Nephron (organoid): Measurements from ENCODE around the gene HOXD11.
A peak's percentile ranks its signal among the peaks of the same experiment; 100 is the strongest.

ENCODE experiments used
- H3K27ac Mint-ChIP-seq, 3 experiments: 2 replicates each; pipeline ENCODE4 v1.8.0; 2020; ENCODE audit warnings: mixed read lengths in 3 of 3, mild to moderate bottlenecking in 2 of 3, moderate library complexity in 1 of 3
- H3K27me3 Mint-ChIP-seq: 2 replicates; pipeline ENCODE4 v1.8.0; 2021; ENCODE audit warnings: low read depth, mild to moderate bottlenecking, moderate library complexity, mixed read lengths
- H3K36me3 Mint-ChIP-seq: 2 replicates; pipeline ENCODE4 v1.8.0; 2020; ENCODE audit warnings: low read depth, mixed read lengths
- H3K4me1 Mint-ChIP-seq: 2 replicates; pipeline ENCODE4 v1.8.0; 2020; ENCODE audit warnings: mixed read lengths
- H3K4me3 Mint-ChIP-seq, 3 experiments: 2 replicates each; pipeline ENCODE4 v1.8.0; 2020; ENCODE audit warnings: mild to moderate bottlenecking in 3 of 3, mixed read lengths in 3 of 3, moderate library complexity in 2 of 3
- H3K9me3 Mint-ChIP-seq: 2 replicates; pipeline ENCODE4 v1.8.0; 2020; ENCODE audit warnings: mixed read lengths
- TF ChIP-seq, protein P1 (sequence below), 3 experiments: fragments of 200-600 bp; sonication (generic); IDR thresholded peaks; one replicate each; pipeline ENCODE4 v1.5.0; 2021; ENCODE audit warnings: antibody characterized with exemption in 3 of 3; ENCODE audit not compliant: unreplicated experiment in 3 of 3

Gene HOXD11

DNA sequence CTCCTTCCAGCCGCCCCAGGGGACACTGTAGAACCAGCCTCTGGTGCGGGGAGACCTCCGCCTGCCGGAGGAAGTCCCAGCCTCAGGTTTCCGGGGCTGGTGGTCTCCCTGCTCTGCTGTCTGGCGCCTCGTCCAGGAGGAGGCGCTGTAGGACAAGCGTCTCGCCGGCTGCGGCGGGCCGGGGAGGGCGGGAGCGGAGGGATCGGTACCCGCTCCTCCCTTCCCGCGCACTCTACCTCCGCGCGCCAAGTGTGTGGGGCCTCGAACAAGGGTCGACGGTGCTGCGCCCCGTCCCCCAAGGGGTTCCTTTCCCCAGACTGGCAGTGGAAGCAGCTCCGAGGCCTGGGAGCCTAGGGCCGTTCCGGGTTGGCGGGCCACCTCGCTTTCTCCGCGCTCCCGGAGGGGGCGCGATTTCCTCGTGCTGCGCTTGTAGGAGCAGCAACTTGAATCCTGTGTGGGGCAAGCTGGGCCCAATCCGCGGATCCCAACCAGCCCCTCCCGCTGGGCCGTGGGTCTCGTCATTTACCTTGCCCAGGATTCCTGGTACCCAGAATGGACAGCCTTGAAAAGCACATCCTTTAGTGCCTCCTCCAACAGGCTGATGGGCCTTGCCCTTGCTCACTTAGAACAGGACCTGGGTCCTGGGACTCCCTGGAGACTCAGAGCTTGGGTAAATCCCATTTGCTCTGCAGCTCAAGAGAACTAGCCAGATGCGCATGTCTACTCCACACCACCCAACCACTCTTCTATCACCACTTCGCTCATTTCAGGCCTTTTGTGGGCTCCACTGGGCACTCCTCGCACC lies 33.6 kb downstream of the HOXD11 start:
- Mint-ChIP-seq H3K36me3 (peaks cover 39% of the 10 kb centered on the region), H3K4me1 (peaks cover 53% of the 10 kb centered on the region), H3K4me3 (peak overlapping the region; percentile 88 to 97 (median 89)), H3K27ac (peak overlapping the region; percentile 94 to 99 (median 99)), H3K9me3 (no peaks in the 10 kb centered on the region), H3K27me3 (no peaks in the 10 kb centered on the region)
- TF ChIP-seq, protein P1, sequence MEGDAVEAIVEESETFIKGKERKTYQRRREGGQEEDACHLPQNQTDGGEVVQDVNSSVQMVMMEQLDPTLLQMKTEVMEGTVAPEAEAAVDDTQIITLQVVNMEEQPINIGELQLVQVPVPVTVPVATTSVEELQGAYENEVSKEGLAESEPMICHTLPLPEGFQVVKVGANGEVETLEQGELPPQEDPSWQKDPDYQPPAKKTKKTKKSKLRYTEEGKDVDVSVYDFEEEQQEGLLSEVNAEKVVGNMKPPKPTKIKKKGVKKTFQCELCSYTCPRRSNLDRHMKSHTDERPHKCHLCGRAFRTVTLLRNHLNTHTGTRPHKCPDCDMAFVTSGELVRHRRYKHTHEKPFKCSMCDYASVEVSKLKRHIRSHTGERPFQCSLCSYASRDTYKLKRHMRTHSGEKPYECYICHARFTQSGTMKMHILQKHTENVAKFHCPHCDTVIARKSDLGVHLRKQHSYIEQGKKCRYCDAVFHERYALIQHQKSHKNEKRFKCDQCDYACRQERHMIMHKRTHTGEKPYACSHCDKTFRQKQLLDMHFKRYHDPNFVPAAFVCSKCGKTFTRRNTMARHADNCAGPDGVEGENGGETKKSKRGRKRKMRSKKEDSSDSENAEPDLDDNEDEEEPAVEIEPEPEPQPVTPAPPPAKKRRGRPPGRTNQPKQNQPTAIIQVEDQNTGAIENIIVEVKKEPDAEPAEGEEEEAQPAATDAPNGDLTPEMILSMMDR (IDR thresholded peaks at IDR 0.05; ENCODE audit: unreplicated experiment in 3 of 3): peak; percentile 97 to 99 (median 98)

DNA sequence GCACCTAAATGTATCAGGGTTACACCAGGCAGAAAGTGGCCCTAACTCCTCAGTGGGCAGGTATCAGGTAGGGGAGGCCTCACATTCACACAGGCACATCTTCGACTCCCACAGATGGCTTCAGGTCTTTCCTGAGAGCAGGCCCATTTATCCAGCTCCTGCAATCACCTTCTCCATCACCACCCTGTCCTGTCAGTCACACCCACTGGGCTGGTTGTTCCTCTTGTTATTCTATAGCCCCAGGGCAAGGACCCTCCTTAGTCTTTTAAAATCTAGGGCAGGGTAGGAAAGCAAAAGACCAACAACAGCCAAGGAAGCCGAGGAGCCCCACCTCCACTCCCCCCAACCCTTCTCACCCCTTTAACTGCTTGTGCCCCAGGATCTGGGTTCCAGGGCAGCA lies 35.2 kb downstream of the HOXD11 start:
- TF ChIP-seq, protein P1 (IDR thresholded peaks at IDR 0.05; ENCODE audit: unreplicated experiment in 3 of 3): no peak
- peak overlapping the region; percentile 88 to 97 (median 89) for H3K4me3 Mint-ChIP-seq
- peaks cover 65% of the 10 kb centered on the region for H3K4me1 Mint-ChIP-seq
- H3K27ac Mint-ChIP-seq: peak overlapping the region; percentile 88 to 99 (median 99)
- H3K9me3 Mint-ChIP-seq: no peaks in the 10 kb centered on the region
- no peaks in the 10 kb centered on the region for H3K27me3 Mint-ChIP-seq
- peaks cover 51% of the 10 kb centered on the region for H3K36me3 Mint-ChIP-seq

DNA sequence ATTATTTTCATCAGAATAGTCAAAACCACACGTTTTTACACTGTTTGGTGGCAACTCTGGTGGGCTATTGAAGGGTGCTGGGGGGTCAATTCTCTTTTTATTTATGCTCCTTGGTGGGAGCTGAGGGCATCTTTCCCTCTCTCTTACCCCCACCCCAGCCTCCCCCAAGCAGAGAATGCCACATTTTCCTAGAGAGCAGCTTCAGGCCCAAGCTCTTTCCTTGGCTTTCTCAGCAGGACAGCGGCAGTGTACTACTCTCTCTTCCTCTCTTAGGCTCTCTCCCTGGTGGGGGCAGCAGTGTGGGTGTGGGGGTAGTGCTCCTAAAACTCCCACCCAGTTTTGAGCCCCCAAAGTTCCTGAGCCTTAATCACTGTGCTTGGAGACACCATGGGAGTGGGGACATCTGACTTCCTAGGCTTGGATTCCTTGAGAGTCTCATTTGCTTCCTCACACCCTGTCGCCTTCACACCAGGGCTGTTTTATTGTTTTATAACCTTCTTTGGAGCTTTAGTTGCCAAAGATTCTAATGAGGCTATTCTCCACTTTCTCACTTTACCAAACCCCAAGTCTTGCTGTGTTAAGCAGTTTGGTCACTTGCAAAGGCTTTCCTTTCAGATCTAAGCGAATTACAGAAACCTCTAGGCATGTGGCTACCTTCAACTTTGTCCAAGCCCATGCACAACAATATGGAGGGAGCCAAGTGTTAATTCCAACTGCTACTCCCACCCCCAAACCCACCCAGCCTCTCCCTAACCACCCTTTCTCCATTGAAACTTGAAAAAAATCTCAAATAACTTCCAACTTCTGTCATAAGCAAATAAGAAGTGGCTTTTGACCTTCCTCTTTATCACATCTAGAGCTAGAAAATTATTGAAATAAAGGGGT lies 38.2 kb downstream of the HOXD11 start:
- Mint-ChIP-seq H3K4me1 (peaks cover 87% of the 10 kb centered on the region), H3K9me3 (no peaks in the 10 kb centered on the region), H3K4me3 (peak overlapping the region; percentile 84 to 96 (median 94)), H3K36me3 (peaks cover 56% of the 10 kb centered on the region), H3K27me3 (no peaks in the 10 kb centered on the region), H3K27ac (peak overlapping the region; percentile 95 to 99 (median 97))
- TF ChIP-seq, protein P1 (IDR thresholded peaks at IDR 0.05; ENCODE audit: unreplicated experiment in 3 of 3): no peak

DNA sequence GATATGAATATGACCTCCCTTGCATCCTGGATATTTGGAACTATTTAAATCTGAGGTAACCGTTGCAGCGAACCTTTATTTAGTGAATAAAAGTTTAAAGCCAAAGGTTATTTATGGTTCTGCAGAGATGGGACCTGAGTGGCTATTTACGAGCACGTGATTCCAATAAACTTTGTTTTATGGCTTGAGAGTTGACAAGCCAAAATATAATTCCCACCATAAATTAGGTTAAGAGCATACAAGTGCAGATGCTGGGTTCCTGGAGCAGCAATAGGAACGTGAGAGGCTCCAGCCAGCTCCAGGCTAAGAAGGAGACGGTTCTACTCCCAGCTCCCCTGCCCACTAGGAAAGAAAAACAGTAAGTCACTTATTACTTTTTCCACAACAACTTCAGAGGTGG lies 39.0 kb downstream of the HOXD11 start:
- H3K27me3 Mint-ChIP-seq: no peaks in the 10 kb centered on the region

DNA sequence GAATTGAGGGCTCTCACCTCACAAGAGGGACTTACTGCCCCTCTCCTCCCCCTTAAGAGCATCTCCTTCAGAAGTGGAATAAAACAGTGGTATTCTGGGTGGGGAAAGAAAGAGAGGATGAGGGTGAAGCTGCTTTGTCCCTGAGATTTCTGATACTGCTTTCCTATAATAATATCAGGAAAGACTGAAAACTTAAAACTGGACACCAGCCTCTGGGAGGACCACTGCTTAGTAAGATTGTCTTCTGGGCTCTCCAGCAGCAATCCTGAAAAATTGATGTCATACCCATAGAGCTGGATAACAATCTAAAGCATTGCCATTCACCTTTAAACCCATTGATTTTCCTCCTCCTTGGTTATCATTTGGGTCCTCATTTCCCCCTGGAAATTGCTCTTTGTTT lies 39.6 kb downstream of the HOXD11 start:
- peaks cover 90% of the 10 kb centered on the region for H3K4me1 Mint-ChIP-seq
- no peaks in the 10 kb centered on the region for H3K9me3 Mint-ChIP-seq

More for the DNA sequence above, 39.0 kb downstream of the HOXD11 start:
- H3K9me3 Mint-ChIP-seq: no peaks in the 10 kb centered on the region
- peaks cover 61% of the 10 kb centered on the region for H3K36me3 Mint-ChIP-seq
- peak overlapping the region; percentile 84 to 96 (median 94) for H3K4me3 Mint-ChIP-seq
- TF ChIP-seq, protein P1 (IDR thresholded peaks at IDR 0.05; ENCODE audit: unreplicated experiment in 3 of 3): no peak
- H3K4me1 Mint-ChIP-seq: peaks cover 91% of the 10 kb centered on the region
- H3K27ac Mint-ChIP-seq: peak overlapping the region; percentile 95 to 99 (median 97)

More for the DNA sequence above, 39.6 kb downstream of the HOXD11 start:
- Mint-ChIP-seq H3K4me3 (peak overlapping the region; percentile 84 to 96 (median 94)), H3K36me3 (peaks cover 65% of the 10 kb centered on the region), H3K27me3 (no peaks in the 10 kb centered on the region), H3K27ac (peak overlapping the region; percentile 95 to 99 (median 97))
- TF ChIP-seq, protein P1 (IDR thresholded peaks at IDR 0.05; ENCODE audit: unreplicated experiment in 3 of 3): no peak
